ENCODE results near the gene MTERF4.

The MTERF4 gene

GRCh38 chr2:241132538-241133435 is 30.7 kb upstream of the MTERF4 start:
- DNase-seq (ENCODE audit: low read depth): no peak
- H3K4me3 ChIP-seq (ENCODE audit: low read length): no peak overlapping the region
- TF ChIP-seq, protein P1, sequence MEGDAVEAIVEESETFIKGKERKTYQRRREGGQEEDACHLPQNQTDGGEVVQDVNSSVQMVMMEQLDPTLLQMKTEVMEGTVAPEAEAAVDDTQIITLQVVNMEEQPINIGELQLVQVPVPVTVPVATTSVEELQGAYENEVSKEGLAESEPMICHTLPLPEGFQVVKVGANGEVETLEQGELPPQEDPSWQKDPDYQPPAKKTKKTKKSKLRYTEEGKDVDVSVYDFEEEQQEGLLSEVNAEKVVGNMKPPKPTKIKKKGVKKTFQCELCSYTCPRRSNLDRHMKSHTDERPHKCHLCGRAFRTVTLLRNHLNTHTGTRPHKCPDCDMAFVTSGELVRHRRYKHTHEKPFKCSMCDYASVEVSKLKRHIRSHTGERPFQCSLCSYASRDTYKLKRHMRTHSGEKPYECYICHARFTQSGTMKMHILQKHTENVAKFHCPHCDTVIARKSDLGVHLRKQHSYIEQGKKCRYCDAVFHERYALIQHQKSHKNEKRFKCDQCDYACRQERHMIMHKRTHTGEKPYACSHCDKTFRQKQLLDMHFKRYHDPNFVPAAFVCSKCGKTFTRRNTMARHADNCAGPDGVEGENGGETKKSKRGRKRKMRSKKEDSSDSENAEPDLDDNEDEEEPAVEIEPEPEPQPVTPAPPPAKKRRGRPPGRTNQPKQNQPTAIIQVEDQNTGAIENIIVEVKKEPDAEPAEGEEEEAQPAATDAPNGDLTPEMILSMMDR (conservative IDR thresholded peaks at IDR 0.05; ENCODE audit: low read length): no peak

GRCh38 chr2:241131531-241131930 is 29.4 kb upstream of the MTERF4 start:
- no peak overlapping the region for H3K4me3 ChIP-seq (ENCODE audit: low read length)
- TF ChIP-seq, protein P1 (conservative IDR thresholded peaks at IDR 0.05; ENCODE audit: low read length): no peak
- no peak for DNase-seq (ENCODE audit: low read depth)

DNA sequence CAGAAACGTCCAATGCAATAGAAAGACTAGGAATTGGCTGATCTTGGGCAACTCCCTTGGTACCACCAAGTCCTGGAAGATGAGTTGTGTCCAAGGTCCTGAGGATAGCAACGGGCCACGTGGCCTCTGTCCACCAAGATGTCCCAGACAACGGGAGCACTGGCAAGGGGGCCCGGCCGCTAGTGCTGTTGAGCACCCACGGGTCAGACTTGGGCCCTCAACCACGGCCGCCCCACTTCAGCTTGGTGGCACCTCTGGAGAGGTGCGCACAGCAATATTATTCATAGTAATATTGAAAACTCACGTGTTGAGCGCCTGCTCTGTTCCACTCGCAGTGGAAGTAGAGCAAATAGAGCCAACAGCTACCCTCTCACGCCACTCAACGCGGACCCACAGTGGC is 28.2 kb upstream of the MTERF4 start:
- no peak overlapping the region for H3K4me3 ChIP-seq (ENCODE audit: low read length)
- no peak for DNase-seq (ENCODE audit: low read depth)
- TF ChIP-seq, protein P1 (conservative IDR thresholded peaks at IDR 0.05; ENCODE audit: low read length): no peak

GRCh38 chr2:241129086-241129871 is 27.2 kb upstream of the MTERF4 start:
- H3K4me3 ChIP-seq (ENCODE audit: low read length): no peak overlapping the region
- TF ChIP-seq, protein P1 (conservative IDR thresholded peaks at IDR 0.05; ENCODE audit: low read length): no peak
- DNase-seq (ENCODE audit: low read depth): no peak

DNA sequence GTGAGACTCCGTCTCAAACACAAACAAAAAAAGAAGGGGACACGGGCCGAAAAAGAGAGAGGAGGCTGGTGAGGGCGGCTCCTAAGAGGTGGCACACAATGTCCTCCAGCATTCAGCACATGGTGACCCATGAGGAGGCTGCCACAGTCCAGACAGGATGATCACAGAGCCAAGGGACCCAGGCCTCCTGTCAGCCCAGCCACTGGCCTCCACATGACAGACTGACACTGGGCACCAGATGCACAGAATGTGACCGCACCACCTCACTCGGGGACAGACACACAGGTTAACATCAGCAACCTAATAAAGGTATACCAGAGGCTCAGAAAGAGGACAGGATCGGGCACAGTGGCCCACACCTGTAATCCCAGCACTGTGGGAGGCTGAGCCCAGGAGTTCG is 26.2 kb upstream of the MTERF4 start:
- no peak overlapping the region for H3K4me3 ChIP-seq (ENCODE audit: low read length)
- no peak for DNase-seq (ENCODE audit: low read depth)
- TF ChIP-seq, protein P1 (conservative IDR thresholded peaks at IDR 0.05; ENCODE audit: low read length): no peak

DNA sequence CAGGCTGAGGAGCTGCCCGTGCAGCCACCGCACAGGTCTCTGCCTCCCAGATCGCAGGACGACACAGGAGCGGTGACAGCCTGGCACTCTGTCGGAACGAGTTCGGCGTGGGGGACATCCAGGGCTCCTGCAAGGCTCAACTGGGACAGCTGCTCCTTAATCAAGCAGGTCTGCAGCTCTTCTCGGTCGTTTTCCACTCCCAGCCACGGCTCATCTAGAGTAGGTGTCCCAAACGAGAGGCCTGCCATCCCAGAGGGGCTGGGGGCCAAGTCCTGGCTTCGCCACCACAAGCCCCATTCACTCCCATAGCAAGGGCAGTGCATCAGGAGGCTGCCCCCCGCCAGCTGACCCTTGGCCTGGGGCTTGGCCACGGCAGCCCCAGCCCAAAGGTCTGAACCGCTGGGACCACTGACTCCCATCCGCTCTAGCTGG is 24.7 kb upstream of the MTERF4 start:
- TF ChIP-seq, protein P1 (conservative IDR thresholded peaks at IDR 0.05; ENCODE audit: low read length): no peak
- H3K4me3 ChIP-seq (ENCODE audit: low read length): no peak overlapping the region
- no peak for DNase-seq (ENCODE audit: low read depth)

Measured in AG10803 (cell line).